Adrenal gland (tissue), 5 donors: ENCODE data around the gene DKC1.

ENCODE experiments used
- POLR2A ChIP-seq, 2 donors: fragments of 450-650 bp; IDR thresholded peaks; one replicate each; pipeline ENCODE4 v1.6.1; 2017; ENCODE audit warnings: antibody characterized with exemption in 2 of 2, mild to moderate bottlenecking in 2 of 2, moderate library complexity in 1 of 2
- TF ChIP-seq, protein P1 (sequence below), 6 experiments: fragments of 450-650 bp in 4 of 6; fragments of 200-600 bp in 2 of 6; sonication (generic) in 1 of 6; IDR thresholded peaks; 1 replicate in 5 of 6; 2 replicates in 1 of 6; pipeline versions ENCODE4 v1.5.1 to v1.8.0; 2016 to 2021; ENCODE audit warnings: antibody characterized with exemption in 6 of 6, mild to moderate bottlenecking in 2 of 6, moderate library complexity in 1 of 6
- donor health status: DM: no; HTN: no; CAD: no.

DNA sequence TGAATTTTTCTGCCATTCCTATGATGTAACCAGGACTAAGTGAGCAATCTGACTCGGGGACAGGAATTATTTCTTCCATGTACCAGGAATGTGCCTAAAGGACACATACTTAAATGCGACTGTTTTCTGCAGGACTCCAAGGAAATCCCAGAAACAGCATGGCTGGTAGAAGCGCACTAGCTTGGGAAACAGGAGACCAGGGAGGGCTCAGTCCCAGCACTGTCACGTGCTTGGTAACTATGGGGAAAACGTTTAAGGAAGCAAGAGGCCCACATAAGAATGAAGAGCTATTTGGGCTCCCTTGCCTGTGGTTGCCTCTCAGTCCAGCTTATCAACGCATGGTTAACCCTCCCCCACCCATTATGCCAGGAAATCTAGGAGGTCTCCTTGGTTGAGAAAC, 23.1 kb downstream of the DKC1 start:
- TF ChIP-seq, protein P1, sequence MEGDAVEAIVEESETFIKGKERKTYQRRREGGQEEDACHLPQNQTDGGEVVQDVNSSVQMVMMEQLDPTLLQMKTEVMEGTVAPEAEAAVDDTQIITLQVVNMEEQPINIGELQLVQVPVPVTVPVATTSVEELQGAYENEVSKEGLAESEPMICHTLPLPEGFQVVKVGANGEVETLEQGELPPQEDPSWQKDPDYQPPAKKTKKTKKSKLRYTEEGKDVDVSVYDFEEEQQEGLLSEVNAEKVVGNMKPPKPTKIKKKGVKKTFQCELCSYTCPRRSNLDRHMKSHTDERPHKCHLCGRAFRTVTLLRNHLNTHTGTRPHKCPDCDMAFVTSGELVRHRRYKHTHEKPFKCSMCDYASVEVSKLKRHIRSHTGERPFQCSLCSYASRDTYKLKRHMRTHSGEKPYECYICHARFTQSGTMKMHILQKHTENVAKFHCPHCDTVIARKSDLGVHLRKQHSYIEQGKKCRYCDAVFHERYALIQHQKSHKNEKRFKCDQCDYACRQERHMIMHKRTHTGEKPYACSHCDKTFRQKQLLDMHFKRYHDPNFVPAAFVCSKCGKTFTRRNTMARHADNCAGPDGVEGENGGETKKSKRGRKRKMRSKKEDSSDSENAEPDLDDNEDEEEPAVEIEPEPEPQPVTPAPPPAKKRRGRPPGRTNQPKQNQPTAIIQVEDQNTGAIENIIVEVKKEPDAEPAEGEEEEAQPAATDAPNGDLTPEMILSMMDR (IDR thresholded peaks at IDR 0.05) = no peak
- TF ChIP-seq POLR2A (IDR thresholded peaks at IDR 0.05) = no peak
